SK-N-MC (cell line): ENCODE results near the gene MADCAM1.

ENCODE experiments used
- EZH2 ChIP-seq: fragments of 200-600 bp; sonication (generic); IDR thresholded peaks from one replicate; pipeline ENCODE4 v1.6.1; 2017; ENCODE audit warnings: antibody characterized with exemption
- FOXP2 ChIP-seq: optimal IDR thresholded peaks from 2 replicates; pipeline ENCODE3; 2011; ENCODE audit warnings: mild to moderate bottlenecking, moderate library complexity; ENCODE audit not compliant: insufficient read depth; ENCODE audit errors: extremely low read length, control extremely low read depth
- POLR2AphosphoS5 ChIP-seq: IDR thresholded peaks from 2 replicates; pipeline ENCODE4 v1.6.1; 2012; ENCODE audit warnings: mild to moderate bottlenecking, low read depth, low read length, borderline replicate concordance

DNA sequence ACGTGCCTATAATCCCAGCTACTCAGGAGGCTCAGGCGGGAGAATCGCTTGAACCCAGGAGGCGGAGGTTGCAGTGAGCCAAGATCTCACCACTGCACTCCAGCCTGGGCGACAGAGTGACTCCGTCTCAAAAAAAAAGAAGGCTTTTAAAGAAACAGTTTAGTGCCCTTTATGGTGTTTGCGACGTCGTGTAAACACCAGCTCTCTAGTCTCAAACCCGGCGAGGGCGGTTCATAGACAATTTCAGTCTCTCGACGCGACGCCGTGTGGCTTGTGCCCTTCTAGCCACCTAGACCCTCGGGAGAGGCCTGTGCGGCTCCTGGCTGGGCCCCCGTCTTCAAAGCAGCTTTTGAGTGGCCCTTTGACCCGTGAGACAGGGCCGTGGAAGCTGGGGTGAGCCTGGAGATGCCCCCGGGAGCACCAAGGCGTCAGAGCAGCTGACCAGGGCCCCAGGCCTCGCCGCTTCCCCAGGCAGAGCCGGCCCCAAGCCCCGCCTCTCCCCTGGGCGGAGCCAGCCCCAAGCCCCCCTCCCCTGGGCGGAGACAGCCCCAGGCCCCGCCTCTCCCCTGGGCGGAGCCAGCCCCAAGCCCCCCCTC is 5.0 kb upstream of the MADCAM1 start:
- TF ChIP-seq EZH2 = no peak
- no peak for TF ChIP-seq POLR2AphosphoS5
- TF ChIP-seq FOXP2 = no peak
